Measurements from ENCODE around the gene VPS11.
"Not testable (repeated sequence)": the region's sequence is repeated elsewhere in the genome, so short reads cannot be mapped to it uniquely, and the experiment has no call there.

VPS11 gene

DNA sequence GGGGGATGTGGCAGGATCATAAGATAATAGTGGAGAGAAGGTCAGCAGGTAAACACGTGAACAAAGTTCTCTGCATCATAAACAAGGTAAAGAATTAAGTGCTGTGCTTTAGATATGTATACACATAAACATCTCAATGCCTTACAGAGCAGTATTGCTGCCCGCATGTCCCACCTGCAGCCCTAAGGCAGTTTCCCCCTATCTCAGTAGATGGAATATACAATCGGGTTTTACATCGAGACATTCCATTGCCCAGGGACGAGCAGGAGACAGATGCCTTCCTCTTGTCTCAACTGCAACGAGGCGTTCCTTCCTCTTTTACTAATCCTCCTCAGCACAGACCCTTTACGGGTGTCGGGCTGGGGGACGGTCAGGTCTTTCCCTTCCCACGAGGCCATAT, 28.1 kb upstream of the VPS11 start:
- DNase-seq, result not testable (repeated sequence)

DNA sequence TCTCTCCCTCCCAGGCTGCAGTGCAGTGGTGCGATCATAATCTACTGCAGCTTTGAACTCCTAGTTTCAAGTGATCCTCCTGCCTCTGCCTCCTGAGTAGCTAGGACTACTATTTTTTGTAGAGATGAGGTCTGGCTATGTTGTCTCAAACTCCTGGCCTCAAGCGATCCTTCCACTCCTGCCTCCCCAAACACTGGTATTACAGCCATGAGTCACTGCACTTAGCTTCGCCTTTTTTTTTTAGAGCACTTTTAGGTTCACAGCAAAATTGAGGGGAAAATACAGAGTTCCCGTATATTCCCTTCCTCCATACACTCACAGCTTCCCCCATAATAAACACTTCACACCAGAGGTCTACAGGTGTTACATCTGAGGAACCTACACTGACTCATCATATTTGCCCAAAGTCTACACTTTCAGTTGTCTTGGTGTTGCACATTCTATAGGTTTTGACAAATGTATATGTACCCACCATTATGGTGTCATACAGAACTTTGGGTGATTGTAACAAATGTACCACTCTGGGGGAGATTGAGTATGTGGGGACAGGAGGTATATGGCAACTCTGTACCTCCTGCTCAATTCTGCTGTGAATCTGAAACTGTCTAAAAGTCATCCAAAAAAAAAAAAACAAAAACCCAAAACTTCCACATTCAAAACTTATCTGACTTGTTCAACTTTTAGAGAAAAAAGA, 25.6 kb upstream of the VPS11 start:
- DNase-seq, result no peak

DNA sequence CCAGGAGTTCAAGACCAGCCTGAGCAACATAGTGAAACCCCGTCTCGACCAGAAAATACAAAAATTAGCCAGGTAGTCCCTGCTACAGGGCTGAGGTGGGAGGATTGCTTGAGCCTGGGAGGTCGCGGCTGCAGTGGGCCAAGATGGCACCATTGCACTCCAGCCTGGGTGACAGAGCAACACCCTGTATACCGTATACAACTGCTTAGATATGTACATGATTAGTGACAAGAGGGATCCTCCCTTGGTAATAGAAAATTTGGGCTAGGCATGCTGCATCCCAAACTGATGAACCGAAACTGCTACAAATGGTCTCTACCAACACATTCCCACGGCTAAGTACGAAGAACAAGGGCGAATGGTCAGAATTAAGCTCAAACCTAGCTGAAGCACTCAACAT, 24.7 kb upstream of the VPS11 start:
- no peak for DNase-seq

DNA sequence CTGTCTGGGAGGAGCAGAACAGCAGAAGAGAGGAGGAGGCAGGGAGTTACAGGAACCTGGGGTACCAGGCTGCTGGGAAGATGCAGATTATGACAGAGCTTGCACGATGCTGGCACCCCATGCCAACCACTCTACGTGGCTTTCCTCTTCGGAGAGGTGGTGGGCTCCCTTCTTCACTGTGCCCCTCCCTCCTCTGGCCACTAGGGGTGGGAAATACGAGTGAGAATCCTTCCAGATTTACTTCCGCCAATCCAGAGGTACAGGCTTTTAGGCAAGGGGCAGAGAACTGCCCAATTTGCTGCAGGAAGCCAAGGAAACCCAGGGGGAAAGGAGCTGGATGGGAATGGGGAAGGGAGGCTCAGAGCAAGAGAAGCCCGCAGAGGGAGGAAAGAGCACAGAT, 22.9 kb upstream of the VPS11 start:
- DNase-seq, result no peak

DNA sequence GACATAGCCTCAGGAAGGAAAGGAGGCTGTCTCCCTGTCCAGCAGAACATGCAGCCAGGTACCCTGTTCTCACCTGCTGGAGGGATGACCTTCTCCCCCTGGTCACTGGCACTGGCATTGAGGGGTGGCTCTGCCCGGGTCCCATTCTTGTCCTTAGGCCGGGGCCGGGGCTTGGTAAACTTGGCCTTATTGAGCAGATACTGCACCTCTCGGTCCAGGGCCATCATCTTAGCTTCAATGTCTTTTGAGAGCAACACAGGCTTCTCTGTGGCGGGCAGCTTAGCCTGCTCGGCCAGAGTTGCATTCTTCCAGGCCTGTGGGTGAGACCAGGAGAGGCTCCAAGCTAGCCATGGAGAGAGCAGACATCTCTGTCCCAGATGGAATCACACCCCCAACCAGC, 21.1 kb upstream of the VPS11 start:
- no peak for DNase-seq

DNA sequence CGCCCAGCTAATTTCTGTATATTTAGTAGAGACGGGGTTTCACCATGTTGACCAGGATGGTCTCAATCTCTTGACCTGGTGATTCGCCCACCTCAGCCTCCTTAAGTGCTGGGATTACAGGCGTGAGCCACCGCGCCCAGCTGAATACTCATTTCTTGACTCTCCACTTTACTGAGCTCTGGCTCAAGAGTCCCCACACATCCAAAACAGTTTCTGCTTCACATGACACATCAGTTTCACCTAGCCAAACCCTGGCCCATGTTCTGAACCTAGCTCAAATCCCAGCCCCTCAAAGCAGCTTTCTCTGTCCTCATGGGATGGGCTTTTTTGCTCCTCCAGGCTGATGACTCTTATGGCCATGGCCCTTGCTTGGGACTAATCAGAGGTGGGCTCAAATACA, 20.4 kb upstream of the VPS11 start:
- no peak for DNase-seq

DNA sequence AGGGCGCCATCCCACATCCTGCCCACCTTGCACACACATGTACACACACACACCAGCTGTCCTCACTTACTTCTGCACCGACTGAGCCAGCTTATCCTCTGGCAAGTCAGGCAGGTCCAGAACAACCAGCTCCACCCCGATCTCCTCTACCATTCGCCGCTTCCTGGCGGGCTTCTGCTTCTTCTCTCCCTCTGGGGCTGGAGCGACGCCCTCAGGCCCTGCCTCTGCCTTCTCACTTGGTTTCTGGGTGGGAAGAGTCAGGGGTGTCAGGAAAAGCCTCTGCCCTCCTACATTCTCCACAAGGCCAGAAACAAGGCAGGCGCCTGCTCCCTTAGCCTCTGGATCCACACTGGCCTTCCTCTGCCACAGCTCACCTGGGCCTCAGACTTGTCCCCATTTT, 19.0 kb upstream of the VPS11 start:
- DNase-seq, result no peak

DNA sequence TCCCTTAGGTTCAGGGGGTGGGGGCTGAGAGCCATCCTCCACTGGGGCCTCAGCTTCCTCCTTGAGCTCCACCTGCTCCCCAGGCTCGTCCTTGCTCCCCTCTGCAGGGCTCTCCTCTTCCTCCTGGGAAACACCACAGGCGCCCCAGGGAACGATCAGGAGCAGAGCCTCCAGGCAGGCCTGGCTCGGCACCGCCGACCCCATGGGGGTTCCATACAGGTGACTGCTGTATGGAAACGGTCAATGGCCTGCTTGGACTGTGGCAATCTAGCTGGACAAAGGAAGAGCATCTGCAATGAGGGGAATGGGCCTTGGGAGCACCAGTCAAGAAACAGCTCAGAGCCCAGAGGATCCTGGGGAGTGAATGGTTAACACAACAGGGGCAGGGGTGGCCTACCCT, 18.5 kb upstream of the VPS11 start:
- no peak for DNase-seq

DNA sequence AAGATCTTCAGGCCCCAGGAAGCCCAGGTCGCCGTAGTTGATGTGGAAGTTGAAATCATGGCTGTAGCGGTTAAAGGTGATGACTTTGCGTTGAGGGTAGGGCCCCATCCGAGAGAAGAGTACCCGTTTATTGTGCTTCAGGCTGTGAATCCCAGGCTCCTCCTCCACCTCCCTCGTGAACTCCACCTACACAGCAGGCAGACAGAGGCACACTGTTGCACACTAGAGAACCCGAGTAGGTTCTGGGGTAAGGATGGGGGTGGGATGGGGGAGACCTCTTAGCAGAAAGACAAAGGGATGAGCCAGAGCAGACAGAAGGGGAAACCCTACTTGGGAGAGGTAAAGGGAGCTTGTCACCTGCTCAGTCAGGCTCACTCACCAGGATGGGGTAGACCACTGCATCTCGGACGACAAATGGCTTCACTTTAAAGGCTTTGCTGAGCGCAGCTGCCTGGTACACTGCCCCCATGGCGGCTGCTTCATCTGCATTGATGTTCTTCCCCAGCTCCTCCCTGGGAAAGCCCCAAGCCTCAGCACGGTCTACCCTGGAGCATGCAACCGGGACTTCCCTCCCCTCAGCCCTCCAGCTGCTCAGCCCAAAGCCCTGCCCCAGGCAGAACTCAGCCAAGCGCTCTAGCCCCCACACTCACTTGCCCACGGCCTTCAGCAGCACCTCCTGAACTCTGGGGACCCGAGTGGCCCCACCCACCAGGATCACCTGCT, 16.0 kb upstream of the VPS11 start:
- DNase-seq, result no peak

DNA sequence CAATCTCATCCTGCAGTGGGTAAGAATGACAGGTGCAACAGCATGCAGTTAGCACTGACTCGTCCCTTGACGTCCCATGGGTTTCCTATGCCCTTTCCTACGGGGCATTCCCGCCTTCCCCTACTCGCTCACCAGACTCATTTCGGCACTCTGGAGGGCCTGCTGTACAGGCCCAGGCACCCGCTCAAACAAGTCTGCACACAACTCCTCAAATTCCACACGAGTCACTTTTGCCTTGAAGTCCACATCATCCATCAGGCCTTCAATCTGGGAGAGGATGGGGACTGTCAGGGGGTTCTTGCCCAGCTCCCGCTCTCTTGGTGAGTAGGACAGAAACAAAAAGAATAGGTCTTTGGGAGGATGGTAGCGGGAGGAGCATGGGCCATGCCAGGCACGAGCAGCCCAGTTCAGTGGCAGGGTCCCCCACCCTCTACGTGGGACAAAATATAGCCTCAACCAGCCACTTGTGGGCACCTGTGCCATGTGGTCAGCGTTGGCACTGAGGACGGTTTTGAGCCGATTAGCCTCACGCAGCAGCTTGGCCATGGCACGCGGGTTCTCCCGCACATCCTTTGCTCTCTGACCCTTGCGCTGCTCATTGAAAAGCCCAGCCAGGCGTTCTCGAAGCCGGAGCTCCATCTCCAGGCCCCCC, 15.3 kb upstream of the VPS11 start:
- DNase-seq, result no peak

DNA sequence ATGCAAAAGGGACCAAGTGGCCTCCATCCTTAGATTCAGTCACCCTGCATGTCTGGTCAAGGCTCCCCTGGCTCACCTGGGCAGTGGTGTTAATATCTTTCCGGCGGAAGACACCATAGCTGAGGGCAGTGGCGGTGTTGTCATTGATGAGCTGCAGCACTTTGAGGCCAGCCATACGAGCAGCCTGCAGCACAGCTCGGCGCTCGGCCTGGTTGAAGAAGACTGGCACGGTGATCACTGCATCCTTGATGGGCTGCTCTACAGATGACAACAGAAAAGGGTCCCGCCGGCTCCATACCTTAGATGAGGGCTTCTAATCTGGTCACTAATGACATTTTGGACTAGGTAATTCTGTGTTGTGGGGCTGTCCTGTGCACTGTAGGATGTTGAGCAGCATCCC, 13.2 kb upstream of the VPS11 start:
- DNase-seq, result no peak

DNA sequence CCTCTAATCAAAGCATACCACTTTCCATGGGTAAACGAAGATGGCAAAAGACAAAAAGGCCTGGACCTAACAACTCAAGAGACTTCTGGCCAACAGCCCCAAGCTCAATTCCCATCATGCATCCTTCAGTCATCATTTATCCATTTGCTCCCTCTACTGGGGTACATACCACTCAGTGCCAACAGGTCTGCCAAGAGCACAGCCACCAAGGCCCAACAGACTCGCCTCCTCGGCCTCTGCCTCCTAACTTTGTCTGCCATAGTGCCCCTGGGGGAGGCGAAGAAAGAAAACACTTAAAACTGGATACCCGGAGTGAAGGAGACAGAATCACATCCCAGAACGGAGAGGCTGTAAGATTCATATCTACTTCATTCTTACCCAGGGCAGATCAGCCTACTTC, 11.7 kb upstream of the VPS11 start:
- no peak for DNase-seq

DNA sequence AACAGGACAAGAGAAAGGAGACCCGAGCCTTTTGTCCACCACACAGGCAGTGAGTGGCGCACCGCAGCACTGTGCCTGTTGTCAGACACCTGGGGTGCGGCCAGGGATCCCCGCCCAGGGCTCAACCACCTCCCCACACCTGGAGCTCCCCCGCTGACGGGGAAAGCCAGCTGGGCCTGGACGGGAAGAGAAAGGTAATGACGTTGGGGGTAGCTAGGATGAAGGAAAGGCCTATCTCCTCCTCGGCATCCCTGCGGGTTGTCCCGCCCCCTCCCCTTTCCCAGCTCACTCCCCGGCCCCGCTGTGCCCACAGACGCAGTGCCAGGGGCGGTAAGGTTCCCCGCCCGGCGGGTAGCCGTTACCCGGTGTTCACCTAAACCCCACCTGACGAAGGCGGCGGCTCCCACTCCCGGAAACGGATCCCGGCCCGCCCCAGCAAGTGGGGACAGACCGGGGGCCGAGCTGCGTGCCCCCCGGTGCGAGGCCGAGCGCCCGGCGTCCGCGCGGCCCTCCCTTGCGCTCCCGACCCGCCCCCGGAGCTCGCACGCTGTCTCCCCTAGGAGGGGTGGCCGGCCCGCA, 11.1 kb upstream of the VPS11 start:
- DNase-seq, result no peak

DNA sequence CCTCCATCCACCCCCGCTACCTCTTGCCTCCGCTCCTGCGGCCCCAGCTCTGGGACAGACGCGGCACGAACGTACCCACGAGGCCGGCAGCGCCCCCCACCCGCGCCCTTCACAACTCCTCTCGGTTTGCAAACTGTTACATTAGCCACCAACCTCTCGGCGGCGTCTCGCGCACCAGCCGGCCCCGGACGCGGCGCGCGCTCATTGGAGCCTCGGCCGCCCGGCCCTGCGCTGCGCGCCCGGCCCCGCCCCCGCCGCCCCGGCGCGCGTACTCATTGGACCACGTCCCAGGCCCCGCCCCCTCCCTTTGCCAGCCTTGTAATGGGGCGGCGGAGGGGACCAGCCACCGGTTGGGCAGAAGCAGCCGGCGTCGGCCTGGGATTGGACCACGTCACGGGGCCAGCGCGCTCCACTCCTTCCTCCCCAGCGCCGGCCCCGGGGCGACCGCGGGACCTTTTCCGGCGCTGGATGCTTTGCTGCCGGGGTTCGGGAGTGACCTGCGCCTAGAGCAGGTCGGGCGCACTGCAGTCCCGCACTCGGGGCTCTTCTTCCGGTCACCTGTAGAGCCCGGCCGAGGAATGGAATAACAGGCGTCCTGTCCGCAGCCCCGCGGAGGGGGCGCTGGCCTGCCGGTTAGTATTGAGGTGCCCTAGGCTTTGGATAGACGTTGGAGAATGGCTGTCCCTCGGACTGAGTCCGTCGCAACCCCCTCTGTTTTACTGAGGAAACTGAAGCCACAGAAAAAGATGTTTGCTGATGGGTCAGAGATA, 10.4 kb upstream of the VPS11 start, which contains the start of gene HYOU1:
Gene HYOU1, minus strand, starts transcription at position 206 of the 770 bp plus-strand sequence. CDS start 1,045 bp downstream, outside the sequence.
- peak; percentile 44 for DNase-seq

DNA sequence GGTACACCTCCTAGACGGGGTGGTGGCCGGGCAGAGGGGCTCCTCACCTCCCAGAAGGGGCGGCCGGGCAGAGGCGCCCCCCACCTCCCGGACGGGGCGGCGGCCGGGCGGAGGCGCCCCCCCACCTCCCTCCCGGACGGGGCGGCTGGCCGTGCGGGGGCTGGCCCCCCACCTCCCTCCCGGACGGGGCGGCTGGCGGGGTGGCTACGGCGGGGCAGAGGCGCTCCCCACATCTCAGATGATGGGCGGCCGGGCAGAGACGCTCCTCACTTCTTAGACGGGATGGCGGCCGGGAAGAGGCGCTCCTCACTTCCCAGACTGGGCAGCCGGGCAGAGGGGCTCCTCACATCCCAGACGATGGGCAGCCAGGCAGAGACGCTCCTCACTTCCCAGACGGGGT, 8.5 kb upstream of the VPS11 start:
- DNase-seq, result not testable (repeated sequence)

DNA sequence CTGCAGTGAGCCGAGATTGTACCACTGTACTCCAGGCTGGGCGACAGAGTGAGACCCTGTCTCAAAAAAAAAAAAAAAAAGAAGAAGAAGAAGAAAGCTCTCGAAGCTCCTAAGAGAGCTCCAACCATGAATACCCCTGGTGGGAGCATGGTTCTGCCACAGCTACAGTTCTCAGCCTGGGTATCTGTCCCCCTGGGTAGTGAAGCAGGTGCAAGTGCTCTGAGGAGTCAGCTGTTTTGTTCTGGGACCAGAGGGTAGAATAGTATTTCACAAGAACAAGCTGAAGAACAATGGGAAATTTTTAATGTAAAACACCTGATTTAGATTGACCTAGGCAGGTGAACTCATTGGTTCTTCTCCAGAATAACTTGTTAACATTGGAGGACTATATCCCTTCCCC, 6.4 kb upstream of the VPS11 start:
- no peak for DNase-seq

DNA sequence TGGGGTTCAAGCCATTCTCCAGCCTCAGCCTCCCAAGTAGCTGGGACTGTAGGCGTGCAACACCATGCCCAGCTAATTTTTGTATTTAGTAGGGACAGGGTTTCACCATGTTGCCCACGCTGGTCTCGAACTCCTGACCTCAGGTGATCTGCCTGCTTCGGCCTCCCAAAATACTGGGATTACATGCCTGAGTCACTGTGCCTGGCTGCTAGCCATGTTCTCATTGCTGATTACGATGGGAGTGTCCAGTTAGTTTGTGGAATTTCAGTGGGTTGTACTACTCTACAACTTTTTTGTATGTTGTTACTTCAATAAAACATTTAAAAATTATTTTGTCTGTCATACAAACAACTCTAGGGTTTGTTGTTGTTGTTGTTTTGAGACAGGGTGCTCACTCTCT, 4.8 kb upstream of the VPS11 start:
- no peak for DNase-seq

DNA sequence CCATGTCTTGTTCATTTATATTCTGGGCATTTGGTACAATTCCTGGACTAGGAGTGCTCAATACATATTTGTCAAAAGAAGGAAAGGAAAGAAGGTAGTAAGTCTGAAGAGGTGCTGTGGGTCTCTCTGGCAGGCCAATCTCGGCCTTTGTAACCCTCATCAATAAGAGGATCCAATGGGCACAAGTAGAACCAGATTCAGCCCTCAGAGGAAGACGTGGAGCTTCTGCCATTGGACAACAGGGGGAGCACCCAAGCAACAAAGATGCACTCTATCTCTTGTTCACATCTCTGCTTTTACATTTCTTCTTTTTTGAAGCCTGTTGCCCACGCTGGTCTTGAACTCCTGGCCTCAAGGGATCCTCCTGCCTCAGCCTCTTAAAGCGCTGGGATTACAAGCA, 2.2 kb upstream of the VPS11 start:
- DNase-seq, result no peak

DNA sequence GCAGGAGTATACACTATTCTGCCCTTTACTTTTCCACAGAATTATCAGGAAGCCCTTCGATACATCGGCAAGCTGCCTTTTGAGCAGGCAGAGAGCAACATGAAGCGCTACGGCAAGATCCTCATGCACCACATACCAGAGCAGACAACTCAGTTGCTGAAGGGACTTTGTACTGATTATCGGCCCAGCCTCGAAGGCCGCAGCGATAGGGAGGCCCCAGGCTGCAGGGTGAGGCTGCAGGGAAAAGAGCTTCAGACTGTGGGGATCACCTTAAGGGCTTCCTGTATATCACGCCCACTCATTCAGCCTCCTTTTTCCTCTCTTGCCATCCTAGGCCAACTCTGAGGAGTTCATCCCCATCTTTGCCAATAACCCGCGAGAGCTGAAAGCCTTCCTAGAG, 10.2 kb downstream of the VPS11 start:
- DNase-seq, result no peak

DNA sequence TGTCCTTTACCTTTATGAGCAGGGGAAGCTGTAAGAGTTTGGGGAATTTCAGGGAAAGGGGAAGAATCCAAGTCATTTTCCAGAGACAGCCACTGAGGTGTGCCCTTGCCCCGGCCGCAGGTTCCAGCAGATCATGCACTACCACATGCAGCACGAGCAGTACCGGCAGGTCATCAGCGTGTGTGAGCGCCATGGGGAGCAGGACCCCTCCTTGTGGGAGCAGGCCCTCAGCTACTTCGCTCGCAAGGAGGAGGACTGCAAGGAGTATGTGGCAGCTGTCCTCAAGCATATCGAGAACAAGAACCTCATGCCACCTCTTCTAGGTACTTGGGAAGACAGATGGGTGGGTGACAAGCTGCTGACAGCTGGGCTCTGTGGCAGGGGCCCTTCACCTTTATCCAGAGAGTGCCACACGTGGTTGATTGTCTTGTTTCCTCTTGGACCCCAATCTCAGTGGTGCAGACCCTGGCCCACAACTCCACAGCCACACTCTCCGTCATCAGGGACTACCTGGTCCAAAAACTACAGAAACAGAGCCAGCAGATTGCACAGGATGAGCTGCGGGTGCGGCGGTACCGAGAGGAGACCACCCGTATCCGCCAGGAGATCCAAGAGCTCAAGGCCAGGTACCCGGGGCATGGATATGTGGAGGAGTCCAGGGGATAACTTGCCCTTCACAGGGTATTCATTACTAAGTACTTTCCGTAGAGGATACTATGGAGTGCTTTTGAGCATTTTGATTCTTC, 11.2 kb downstream of the VPS11 start:
- DNase-seq, result no peak

DNA sequence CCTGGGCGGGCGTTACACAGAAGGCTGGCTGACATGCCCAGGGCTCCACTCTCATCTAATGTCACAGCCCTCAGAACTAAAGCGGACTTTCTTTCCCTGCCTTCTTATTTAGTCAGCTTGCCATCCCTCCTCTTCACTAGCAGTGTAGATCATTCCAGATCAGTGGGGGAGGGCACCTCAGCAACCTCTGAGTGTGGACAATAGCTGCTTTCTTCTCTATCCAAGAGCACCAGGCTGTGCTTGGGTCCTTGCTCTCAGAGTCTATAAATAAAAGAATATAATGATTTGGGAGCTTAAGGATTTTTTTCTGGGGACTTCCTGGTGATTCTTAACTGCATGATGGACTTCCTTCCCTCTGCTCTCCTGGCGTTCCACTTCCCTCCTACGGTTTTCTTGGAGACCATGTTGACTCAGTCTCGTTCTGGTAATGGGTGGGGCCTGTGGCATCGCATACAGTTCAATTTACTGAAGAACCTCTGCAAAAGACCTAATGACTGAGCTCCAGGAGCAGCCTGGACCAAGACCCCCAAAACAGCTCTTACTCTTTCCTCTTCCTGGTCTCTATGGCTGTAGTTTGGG, 14.2 kb downstream of the VPS11 start:
- DNase-seq, result no peak

All from NCI-H1694 treated with DMSO at 0.1 percent for 48 hours (cell line).